Activated B cell treated with CpG ODN at 0.5 μM for 24 hours (primary cell): ENCODE data around the gene GLRA1. TPM values are rescaled to one million over a fixed set of nuclear protein-coding genes. Genes with fewer than 3 reads are reported as not detected.
A peak's percentile ranks its signal among the peaks of the same experiment; 100 is the strongest.

ENCODE experiments used
- ATAC-seq: fragments of 200-7000 bp; cut with Tn5 transposase; one replicate; pipeline ENCODE4 v1.10.0; 2021; ENCODE audit warnings: low read depth, mild to moderate bottlenecking, moderate library complexity
- CTCF ChIA-PET: fragments of 350-600 bp; sonication (Branson Sonifier 250); formaldehyde crosslinking; loops from one replicate; lab custom pipeline; 2021; ENCODE audit warnings: antibody characterized with exemption; lab: Charles Lee
- POLR2A ChIA-PET: fragments of 350-600 bp; sonication (Branson Sonifier 250); formaldehyde crosslinking; loops from one replicate; lab custom pipeline; 2021; ENCODE audit warnings: antibody characterized with exemption; lab: Charles Lee
- DNase-seq: peaks from one replicate; pipeline ENCODE4 v3.0.0; 2022
- H3K27ac Mint-ChIP-seq: one replicate; pipeline ENCODE4 v1.8.0; 2020; ENCODE audit warnings: mixed read lengths
- H3K27me3 Mint-ChIP-seq: one replicate; pipeline ENCODE4 v1.8.0; 2021; ENCODE audit warnings: mixed read lengths
- H3K36me3 Mint-ChIP-seq: one replicate; pipeline ENCODE4 v1.8.0; 2021; ENCODE audit warnings: low read depth, mixed read lengths
- H3K4me1 Mint-ChIP-seq: one replicate; pipeline ENCODE4 v1.8.0; 2021; ENCODE audit warnings: mixed read lengths
- H3K4me3 Mint-ChIP-seq: one replicate; pipeline ENCODE4 v1.8.0; 2020; ENCODE audit warnings: mild to moderate bottlenecking, mixed read lengths
- H3K9me3 Mint-ChIP-seq: one replicate; pipeline ENCODE4 v1.8.0; 2020; ENCODE audit warnings: mixed read lengths
- intact Hi-C: fragments of 100-400 bp; cut with micrococcal nuclease; formaldehyde crosslinking; loops from one replicate; pipeline ENCODE4 v1.15.1; 2024
- total RNA-seq: library from RNA; stranded (reverse); gene quantifications from 2 replicates; pipeline ENCODE4 v1.2.3, GENCODE V29; 2022
- TF ChIP-seq, protein P1 (sequence below): fragments of 200-600 bp; IDR thresholded peaks from one replicate; pipeline ENCODE4 v1.8.0; 2022; ENCODE audit warnings: antibody characterized with exemption, mild to moderate bottlenecking

The GLRA1 gene
- total RNA-seq, 1 donor from 2014 or later = not detected

DNA sequence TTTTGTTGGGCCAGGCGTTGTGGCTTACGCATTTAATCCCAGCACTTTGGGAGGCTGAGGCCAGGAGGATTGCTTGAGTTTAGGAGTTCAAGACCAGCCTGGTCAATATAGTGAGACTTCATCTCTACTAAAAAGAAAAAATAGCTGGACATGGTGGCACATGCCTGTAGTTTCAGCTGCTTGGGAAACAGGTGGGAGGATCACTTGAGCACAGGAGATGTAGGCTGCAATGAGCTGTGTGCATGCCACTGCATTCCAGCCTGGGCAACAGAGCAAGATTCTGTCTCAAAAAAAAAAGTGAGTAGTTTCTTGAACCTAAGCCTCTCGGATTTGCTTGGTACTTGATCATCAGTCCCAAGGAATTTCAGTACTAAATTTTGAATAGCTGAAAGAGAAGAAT, 126.0 kb downstream of the GLRA1 start:
- intact Hi-C loops = no loop called here
- Mint-ChIP-seq H3K27me3 (no peaks in the 10 kb centered on the region), H3K4me3 (no peak overlapping the region), H3K36me3 (peaks cover 87% of the 10 kb centered on the region), H3K9me3 (no peaks in the 10 kb centered on the region), H3K27ac (no peak overlapping the region), H3K4me1 (no peaks in the 10 kb centered on the region)
- POLR2A ChIA-PET = no interaction called here
- TF ChIP-seq, protein P1, sequence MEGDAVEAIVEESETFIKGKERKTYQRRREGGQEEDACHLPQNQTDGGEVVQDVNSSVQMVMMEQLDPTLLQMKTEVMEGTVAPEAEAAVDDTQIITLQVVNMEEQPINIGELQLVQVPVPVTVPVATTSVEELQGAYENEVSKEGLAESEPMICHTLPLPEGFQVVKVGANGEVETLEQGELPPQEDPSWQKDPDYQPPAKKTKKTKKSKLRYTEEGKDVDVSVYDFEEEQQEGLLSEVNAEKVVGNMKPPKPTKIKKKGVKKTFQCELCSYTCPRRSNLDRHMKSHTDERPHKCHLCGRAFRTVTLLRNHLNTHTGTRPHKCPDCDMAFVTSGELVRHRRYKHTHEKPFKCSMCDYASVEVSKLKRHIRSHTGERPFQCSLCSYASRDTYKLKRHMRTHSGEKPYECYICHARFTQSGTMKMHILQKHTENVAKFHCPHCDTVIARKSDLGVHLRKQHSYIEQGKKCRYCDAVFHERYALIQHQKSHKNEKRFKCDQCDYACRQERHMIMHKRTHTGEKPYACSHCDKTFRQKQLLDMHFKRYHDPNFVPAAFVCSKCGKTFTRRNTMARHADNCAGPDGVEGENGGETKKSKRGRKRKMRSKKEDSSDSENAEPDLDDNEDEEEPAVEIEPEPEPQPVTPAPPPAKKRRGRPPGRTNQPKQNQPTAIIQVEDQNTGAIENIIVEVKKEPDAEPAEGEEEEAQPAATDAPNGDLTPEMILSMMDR = no peak
- no peak for DNase-seq
- ATAC-seq = no peak
- CTCF ChIA-PET = interaction anchor here (1.2 kb wide), 1 partner anchor 11 kb away, joined by 5 read pairs; no protein-coding TSS in a partner anchor

- ChIA-PET CTCF (no interaction called here), POLR2A (no interaction called here)
- Mint-ChIP-seq H3K4me3 (no peak overlapping the region), H3K36me3 (peaks cover 89% of the 10 kb centered on the region), H3K4me1 (no peaks in the 10 kb centered on the region), H3K27ac (no peak overlapping the region), H3K27me3 (no peaks in the 10 kb centered on the region), H3K9me3 (no peaks in the 10 kb centered on the region)
- intact Hi-C loops = no loop called here
- TF ChIP-seq, protein P1 = no peak
- ATAC-seq (no peak), DNase-seq (no peak)
These were observed 129.2 kb downstream of the GLRA1 start for GRCh38 chr5:151795426-151795825.

DNA sequence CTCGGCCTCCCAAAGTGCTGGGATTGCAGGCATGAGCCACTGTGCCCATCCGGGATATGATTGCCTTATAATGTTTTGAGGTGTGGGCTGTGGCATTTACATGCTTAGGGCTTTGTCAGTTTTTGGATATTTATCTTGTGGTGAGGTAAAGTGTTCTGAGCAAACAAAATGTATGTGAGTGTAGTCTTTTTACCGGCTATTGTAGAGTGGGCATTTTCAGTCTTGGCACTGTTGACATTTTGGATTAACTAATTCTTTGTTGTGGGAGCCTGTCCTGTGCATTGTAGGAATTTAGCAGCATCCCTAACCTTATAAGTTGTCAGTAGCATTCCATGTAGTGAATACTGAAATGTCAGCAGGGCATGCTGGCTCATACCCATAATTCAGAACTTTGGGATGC, 131.3 kb downstream of the GLRA1 start:
- TF ChIP-seq, protein P1 = no peak
- ChIA-PET POLR2A (no interaction called here), CTCF (interaction anchor here (1.1 kb wide), 1 partner anchor 141 kb away, joined by 3 read pairs; no protein-coding TSS in a partner anchor)
- Mint-ChIP-seq H3K9me3 (no peaks in the 10 kb centered on the region), H3K27me3 (no peaks in the 10 kb centered on the region), H3K4me3 (no peak overlapping the region), H3K4me1 (no peaks in the 10 kb centered on the region), H3K27ac (no peak overlapping the region), H3K36me3 (peaks cover 88% of the 10 kb centered on the region)
- intact Hi-C loops = no loop called here
- ATAC-seq = no peak
- no peak for DNase-seq

- POLR2A ChIA-PET = interaction anchor here (0.7 kb wide), 1 partner anchor 17 kb away, joined by 3 read pairs; no protein-coding TSS in a partner anchor
These were observed 136.8 kb downstream of the GLRA1 start for GRCh38 chr5:151787817-151788216.

GRCh38 chr5:151786468-151786867, 138.2 kb downstream of the GLRA1 start:
- Mint-ChIP-seq H3K36me3 (peaks cover 53% of the 10 kb centered on the region), H3K27me3 (no peaks in the 10 kb centered on the region), H3K9me3 (no peaks in the 10 kb centered on the region), H3K27ac (peak overlapping the region; percentile 61), H3K4me1 (peaks cover 41% of the 10 kb centered on the region), H3K4me3 (no peak overlapping the region)
- intact Hi-C loops = no loop called here
- ChIA-PET POLR2A (interaction anchor here (0.6 kb wide), 1 partner anchor 15 kb away, joined by 3 read pairs; the partner anchor contains the start of gene G3BP1), CTCF (interaction anchor here (0.6 kb wide), 1 partner anchor 358 kb away, joined by 3 read pairs; no protein-coding TSS in a partner anchor)
- TF ChIP-seq, protein P1 = no peak
- DNase-seq (no peak), ATAC-seq (no peak)

More at GRCh38 chr5:151787817-151788216, 136.8 kb downstream of the GLRA1 start:
- ATAC-seq (no peak), DNase-seq (no peak)
- CTCF ChIA-PET = no interaction called here
- Mint-ChIP-seq H3K36me3 (peaks cover 65% of the 10 kb centered on the region), H3K27me3 (no peaks in the 10 kb centered on the region), H3K4me1 (peaks cover 28% of the 10 kb centered on the region), H3K9me3 (no peaks in the 10 kb centered on the region), H3K4me3 (no peak overlapping the region), H3K27ac (no peak overlapping the region)
- TF ChIP-seq, protein P1 = no peak
- intact Hi-C loops = loop anchor here (2.0 kb wide), 1 partner anchor 15 kb away; no protein-coding TSS in a partner anchor
